Measurements from ENCODE around the gene FAM118B. TPM values are rescaled to one million over a fixed set of nuclear protein-coding genes. Genes with fewer than 3 reads are reported as not detected.

FAM118B gene
- polyA plus RNA-seq, 1 of the 3 experiments (the other 2 are of a cell fraction) = 19.5 TPM

GRCh38 chr11:126192361-126192760, 19.2 kb upstream of the FAM118B start:
- TF ChIP-seq TEAD4 (IDR thresholded peaks at IDR 0.05; ENCODE audit: borderline replicate concordance, insufficient read depth) = no peak
- TF ChIP-seq JUND (IDR thresholded peaks at IDR 0.05) = no peak
- TF ChIP-seq YY1 (IDR thresholded peaks at IDR 0.05; ENCODE audit: low read depth) = no peak
- no peak for TF ChIP-seq RFX5 (IDR thresholded peaks at IDR 0.05; ENCODE audit: low read length)
- no peak for TF ChIP-seq CTCF (IDR thresholded peaks at IDR 0.05)
- TF ChIP-seq IRF3 (IDR thresholded peaks at IDR 0.05; ENCODE audit: low read depth, low read length) = no peak
- no peak for TF ChIP-seq RXRA (IDR thresholded peaks at IDR 0.05; ENCODE audit: borderline replicate concordance, low read depth)
- TF ChIP-seq RAD21 (IDR thresholded peaks at IDR 0.05; ENCODE audit: low read length) = no peak
- TF ChIP-seq EZH2phosphoT487 (IDR thresholded peaks at IDR 0.05; ENCODE audit: borderline replicate concordance, low read depth) = no peak
- TF ChIP-seq SMC3 (IDR thresholded peaks at IDR 0.05; ENCODE audit: low read depth, low read length) = no peak
- TF ChIP-seq USF1 (IDR thresholded peaks at IDR 0.05; ENCODE audit: borderline replicate concordance, low read depth) = no peak
- TF ChIP-seq EP300 (IDR thresholded peaks at IDR 0.05; ENCODE audit: borderline replicate concordance in 1 of 2, low read depth in 1 of 2, low read length in 1 of 2) = no peak
- WGBS (ENCODE audit: low lambda C conversion rate) = 82% methylated on average over 7 of the region's 7 CpGs
- Histone ChIP-seq H4K20me1 (ENCODE audit: insufficient read depth) (no peaks in the 10 kb centered on the region; the same call in 1 of the 2 replicates), H3K9ac (no peak overlapping the region), H2AFZ (ENCODE audit: low read depth) (no peak overlapping the region), H3K27me3 (ENCODE audit: insufficient read depth) (no peaks in the 10 kb centered on the region), H3K9me3 (no peaks in the 10 kb centered on the region), H3K4me3 (ENCODE audit: low read depth in 2 of 2, low read length in 1 of 2) (no peak overlapping the region), H3K4me1 (ENCODE audit: control insufficient read depth in 1 of 2, insufficient read depth in 2 of 2, low read depth in 1 of 2, low read length in 1 of 2) (peaks cover 0 to 14% of the 10 kb centered on the region in 2 experiments; a peak in 1 of 4 replicates), H3K36me3 (replicated peaks in 1 of 2; ENCODE audit: control insufficient read depth in 1 of 2, insufficient read depth in 2 of 2, low read length in 1 of 2) (peaks cover 7 to 32% of the 10 kb centered on the region in 2 experiments), H3F3A (replicated peaks; ENCODE audit: insufficient read depth) (peaks cover 6% of the 10 kb centered on the region), H3K4me2 (no peak overlapping the region), H3K79me2 (ENCODE audit: insufficient read depth) (no peaks in the 10 kb centered on the region), H3K9me2 (no peaks in the 10 kb centered on the region), H3K27ac (ENCODE audit: low read depth in 2 of 2, low read length in 1 of 2) (no peak overlapping the region)
- POLR2A ChIA-PET = interaction anchor here (2.4 kb wide), 1 partner anchor 77 kb away, joined by 13 read pairs; no protein-coding TSS in a partner anchor
- DNase-seq = no peak
- CTCF ChIA-PET = interaction anchor here (0.7 to 5.4 kb wide), 7 partner anchors 26 to 275 kb away, joined by 3 to 63 read pairs (median 17); partner anchors contain the start of gene CDON

- 93% methylated on average over 9 of the region's 16 CpGs for WGBS (ENCODE audit: low lambda C conversion rate)
- POLR2A ChIA-PET = interaction anchor here (0.7 to 2.4 kb wide), 2 partner anchors 78 to 268 kb away, joined by 3 to 13 read pairs; no protein-coding TSS in a partner anchor
- no peak for DNase-seq
- TF ChIP-seq REST (IDR thresholded peaks at IDR 0.05; ENCODE audit: low read depth, low read length) (no peak), SIN3A (IDR thresholded peaks at IDR 0.05; ENCODE audit: borderline replicate concordance, low read depth, low read length) (no peak), MAX (IDR thresholded peaks at IDR 0.05; ENCODE audit: low read depth) (no peak), PBX3 (IDR thresholded peaks at IDR 0.05) (no peak), RCOR1 (IDR thresholded peaks at IDR 0.05; ENCODE audit: low read length) (no peak)
Measured at GRCh38 chr11:126193038-126193478, 18.5 kb upstream of the FAM118B start.

More at GRCh38 chr11:126193038-126193478, 18.5 kb upstream of the FAM118B start:
- Histone ChIP-seq H3K4me1 (ENCODE audit: control insufficient read depth in 1 of 2, insufficient read depth in 2 of 2, low read depth in 1 of 2, low read length in 1 of 2) (peaks cover 0 to 14% of the 10 kb centered on the region in 2 experiments; a peak in 1 of 4 replicates), H3K4me3 (ENCODE audit: low read depth in 2 of 2, low read length in 1 of 2) (no peak overlapping the region), H3K36me3 (replicated peaks in 1 of 2; ENCODE audit: control insufficient read depth in 1 of 2, insufficient read depth in 2 of 2, low read length in 1 of 2) (peaks cover 13 to 37% of the 10 kb centered on the region in 2 experiments), H3K4me2 (no peak overlapping the region), H2AFZ (ENCODE audit: low read depth) (no peak overlapping the region), H3K9ac (no peak overlapping the region), H3K9me2 (no peaks in the 10 kb centered on the region), H3K27me3 (ENCODE audit: insufficient read depth) (no peaks in the 10 kb centered on the region), H3K27ac (ENCODE audit: low read depth in 2 of 2, low read length in 1 of 2) (no peak overlapping the region), H3K79me2 (ENCODE audit: insufficient read depth) (no peaks in the 10 kb centered on the region), H3K9me3 (no peaks in the 10 kb centered on the region), H3F3A (replicated peaks; ENCODE audit: insufficient read depth) (peaks cover 6% of the 10 kb centered on the region), H4K20me1 (ENCODE audit: insufficient read depth) (no peaks in the 10 kb centered on the region; the same call in 1 of the 2 replicates)
- CTCF ChIA-PET = interaction anchor here (0.9 to 5.4 kb wide), 32 partner anchors 11 to 295 kb away, joined by 3 to 63 read pairs (median 7); partner anchors contain the start of genes CDON and VSIG10L2
